NCI-H774 (cell line): Measurements from ENCODE around the gene SETD5.
A peak's percentile ranks its signal among the peaks of the same experiment; 100 is the strongest.
"Not testable (repeated sequence)": the region's sequence is repeated elsewhere in the genome, so short reads cannot be mapped to it uniquely, and the experiment has no call there.

Experiments used
- DNase-seq: peaks from one replicate; lab custom pipeline; 2025; lab: John Stamatoyannopoulos, UW

SETD5 gene

GRCh38 chr3:9455596-9456131 lies 58.2 kb downstream of the SETD5 start:
- no peak for DNase-seq

- DNase-seq = no peak
Measured at GRCh38 chr3:9467451-9467850, 70.0 kb downstream of the SETD5 start.

GRCh38 chr3:9468460-9468859 lies 71.0 kb downstream of the SETD5 start:
- no peak for DNase-seq

- no peak for DNase-seq
Measured at GRCh38 chr3:9469986-9470385, 72.6 kb downstream of the SETD5 start.

- no peak for DNase-seq
Measured at GRCh38 chr3:9473496-9474065, 76.2 kb downstream of the SETD5 start.

GRCh38 chr3:9474482-9474881 lies 77.1 kb downstream of the SETD5 start:
- no peak for DNase-seq

GRCh38 chr3:9476935-9477334 lies 79.5 kb downstream of the SETD5 start:
- DNase-seq = no peak

GRCh38 chr3:9480265-9480664 lies 82.8 kb downstream of the SETD5 start:
- no peak for DNase-seq

GRCh38 chr3:9485248-9485647 lies 87.8 kb downstream of the SETD5 start:
- DNase-seq = no peak

GRCh38 chr3:9491506-9491905 lies 94.1 kb downstream of the SETD5 start:
- no peak for DNase-seq

GRCh38 chr3:9494036-9494435 lies 96.6 kb downstream of the SETD5 start:
- DNase-seq = not testable (repeated sequence)

- DNase-seq = no peak
Measured at GRCh38 chr3:9496893-9497292, 99.5 kb downstream of the SETD5 start.

- no peak for DNase-seq
Measured at GRCh38 chr3:9497821-9498565, 100.6 kb downstream of the SETD5 start.

- DNase-seq = no peak
Measured at GRCh38 chr3:9498781-9499180, 101.4 kb downstream of the SETD5 start.

GRCh38 chr3:9499455-9500107 lies 102.2 kb downstream of the SETD5 start:
- no peak for DNase-seq

GRCh38 chr3:9500108-9501050 lies 103.0 kb downstream of the SETD5 start:
- DNase-seq = no peak

GRCh38 chr3:9501226-9501625 lies 103.8 kb downstream of the SETD5 start:
- DNase-seq = no peak

GRCh38 chr3:9503283-9503682 lies 105.9 kb downstream of the SETD5 start:
- DNase-seq = peak; percentile 42

GRCh38 chr3:9507586-9508578 lies 110.5 kb downstream of the SETD5 start:
- DNase-seq = no peak

GRCh38 chr3:9508781-9509180 lies 111.4 kb downstream of the SETD5 start:
- no peak for DNase-seq
